GM19324 (cell line): Measurements from ENCODE around the gene RRAGA.
"Not testable (repeated sequence)": the region's sequence is repeated elsewhere in the genome, so short reads cannot be mapped to it uniquely, and the experiment has no call there.

Source experiments
- ATAC-seq: cut with Tn5 transposase; IDR thresholded peaks from one replicate; pipeline ENCODE4 v1.9.1; 2021; ENCODE audit warnings: mild to moderate bottlenecking, moderate library complexity; ENCODE audit not compliant: unreplicated experiment, low FRiP score

RRAGA gene

DNA sequence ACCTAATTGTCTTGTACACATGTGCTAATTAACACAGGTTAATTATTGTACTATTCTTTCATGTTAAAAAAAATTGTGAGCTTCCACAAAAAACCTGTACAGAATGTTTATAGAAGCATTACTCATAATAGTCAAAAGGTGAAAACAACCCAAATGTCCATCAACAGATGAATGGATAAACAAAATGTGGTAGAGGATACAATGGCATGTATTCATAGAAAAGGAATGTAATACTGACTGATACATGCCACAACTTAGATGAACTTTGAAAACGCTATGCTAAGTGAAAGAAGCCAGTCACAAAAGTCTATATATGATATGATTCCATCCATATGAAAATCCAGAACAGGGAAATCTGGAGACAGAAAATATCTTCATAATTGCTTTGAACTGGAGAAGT lies 25.6 kb downstream of the RRAGA start:
- no peak for ATAC-seq

DNA sequence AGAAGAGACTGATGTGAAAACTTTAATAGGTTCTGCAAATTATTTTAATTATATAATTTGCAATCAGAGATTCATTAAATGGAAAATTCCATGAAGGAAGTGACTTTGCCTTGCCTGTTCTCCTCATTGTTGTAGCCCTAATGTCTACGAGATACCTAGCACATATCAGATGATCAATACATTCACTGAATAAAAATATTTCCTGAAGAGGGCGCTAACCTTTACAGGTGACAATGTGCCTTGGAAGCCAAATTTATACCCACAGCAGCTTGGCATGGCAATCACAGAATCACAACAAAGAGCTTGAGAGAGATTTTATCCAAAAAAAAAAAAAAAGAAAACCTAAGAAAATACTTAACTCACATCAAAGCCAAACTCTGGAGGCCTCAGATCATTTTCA lies 36.1 kb downstream of the RRAGA start:
- no peak for ATAC-seq

DNA sequence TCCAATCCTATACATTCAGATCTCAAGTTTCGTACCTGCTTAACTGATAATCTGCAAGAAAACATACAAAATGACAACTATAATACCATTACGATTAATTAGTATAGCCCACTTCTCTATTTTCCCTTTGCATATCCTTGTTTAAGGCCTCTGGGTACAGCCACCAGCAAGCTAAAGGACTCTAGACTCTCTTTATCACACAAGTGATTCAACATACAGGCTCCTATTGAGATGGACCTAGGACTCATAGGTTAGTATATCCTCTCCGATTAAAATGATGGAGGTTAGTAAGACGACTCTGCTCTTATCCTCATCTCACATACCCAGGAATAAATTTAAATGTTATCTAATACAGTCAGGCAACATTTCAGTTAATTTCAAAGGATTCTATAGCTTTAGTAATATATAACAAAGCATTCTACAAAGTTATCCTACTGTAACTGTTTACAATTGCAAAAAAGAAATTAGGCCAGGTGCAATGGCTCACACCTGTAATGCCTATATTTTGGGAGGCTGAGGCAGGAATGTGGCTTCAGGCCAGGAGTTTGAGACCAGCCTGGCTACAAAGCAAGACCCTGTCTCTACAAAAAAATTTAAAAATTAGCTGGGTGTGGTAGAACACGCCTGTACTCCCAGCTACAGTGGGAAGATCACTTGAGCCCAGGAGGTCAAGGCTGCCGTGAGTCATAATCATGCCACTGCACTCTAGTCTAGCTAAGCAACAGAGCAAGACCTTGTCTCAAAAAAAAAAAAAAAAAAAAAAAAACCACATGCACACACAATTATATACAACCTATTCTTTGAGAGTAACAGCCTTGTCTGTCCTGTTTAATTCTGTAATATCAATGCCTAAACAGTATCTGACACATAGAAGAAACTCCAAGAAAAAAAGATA lies 38.1 kb downstream of the RRAGA start:
- ATAC-seq, result no peak

DNA sequence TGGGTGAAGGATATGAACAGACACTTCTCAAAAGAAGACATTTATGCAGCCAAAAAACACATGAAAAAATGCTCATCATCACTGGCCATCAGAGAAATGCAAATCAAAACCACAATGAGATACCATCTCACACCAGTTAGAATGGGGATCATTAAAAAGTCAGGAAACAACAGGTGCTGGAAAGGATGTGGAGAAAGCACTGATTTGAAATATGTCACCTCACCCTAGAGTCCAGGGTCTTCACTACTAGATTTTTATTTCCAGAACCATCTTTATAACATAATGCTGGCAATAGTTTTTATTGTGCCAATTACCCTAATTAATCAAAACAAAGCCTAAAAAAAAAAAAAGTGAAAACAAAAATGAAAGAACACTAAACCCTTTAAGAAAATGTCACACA lies 48.2 kb downstream of the RRAGA start:
- not testable (repeated sequence) for ATAC-seq
